Measurements from ENCODE around the gene PARD3. TPM values are rescaled to one million over a fixed set of nuclear protein-coding genes. Genes with fewer than 3 reads are reported as not detected.

The PARD3 gene
- total RNA-seq, 2 donors from 2014 or later = 32.0 to 61.9 TPM

DNA sequence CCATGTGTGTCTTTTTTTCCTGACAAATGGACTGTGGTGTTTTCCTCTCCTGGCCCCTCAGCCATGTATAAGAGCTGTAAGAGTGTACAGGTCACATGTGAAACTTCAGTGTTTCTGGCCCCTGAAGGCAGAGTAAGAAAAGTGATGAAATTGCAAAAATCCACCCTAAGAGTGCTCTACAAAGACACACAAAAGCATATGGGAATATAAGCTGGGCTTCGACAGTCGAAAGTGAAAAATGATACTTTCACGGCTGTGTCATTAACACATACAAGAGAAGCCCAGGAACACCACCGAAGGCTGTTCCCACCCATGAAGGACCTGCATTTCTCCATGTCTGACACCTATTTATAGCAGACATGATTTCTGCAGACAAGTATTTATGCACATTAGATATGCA, 192.2 kb downstream of the PARD3 start:
- Histone ChIP-seq H3K36me3 (no peaks in the 10 kb centered on the region), H3K27me3 (replicated peaks; ENCODE audit: insufficient read depth) (no peaks in the 10 kb centered on the region), H3K4me1 (replicated peaks) (peaks cover 1% of the 10 kb centered on the region), H3K4me3 (no peak overlapping the region), H3K27ac (no peak overlapping the region), H3K9me3 (no peaks in the 10 kb centered on the region)
- TF ChIP-seq POLR2AphosphoS5 (IDR thresholded peaks at IDR 0.05) = no peak
- WGBS = 96% methylated on average over 4 of the region's 4 CpGs
- intact Hi-C loops (cut with DNase I) = no loop called here
- DNase-seq (ENCODE audit: low spot score) = no peak

DNA sequence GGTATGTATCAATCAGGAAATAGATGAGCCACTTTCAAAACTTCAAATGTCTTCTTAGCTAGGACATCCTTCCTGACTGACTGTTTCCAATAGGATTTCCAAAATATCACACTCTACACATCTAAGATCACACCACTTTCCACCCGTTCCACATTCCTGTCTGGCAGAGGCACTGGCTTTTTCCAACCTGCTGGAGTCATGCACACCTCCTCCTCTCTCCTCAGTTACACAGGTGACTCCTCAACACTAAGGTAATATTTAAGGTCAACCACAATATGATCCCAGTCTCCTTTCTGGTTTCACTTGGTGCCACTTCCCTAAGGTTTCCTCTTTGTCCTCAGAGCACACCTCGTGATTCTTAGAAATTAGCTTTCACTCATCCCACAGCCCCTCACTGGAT, 196.5 kb downstream of the PARD3 start:
- H3K9me3 ChIP-seq = no peaks in the 10 kb centered on the region
- H3K36me3 ChIP-seq = no peaks in the 10 kb centered on the region
- WGBS = 89% methylated on average over 2 of the region's 2 CpGs
- intact Hi-C loops (cut with DNase I) = no loop called here
- TF ChIP-seq POLR2AphosphoS5 (IDR thresholded peaks at IDR 0.05) = no peak
- TF ChIP-seq POLR2A (IDR thresholded peaks at IDR 0.05) = no peak
- no peak overlapping the region for H3K4me3 ChIP-seq
- no peaks in the 10 kb centered on the region for H3K4me1 ChIP-seq (replicated peaks)
- no peaks in the 10 kb centered on the region for H3K27me3 ChIP-seq (replicated peaks; ENCODE audit: insufficient read depth)
- no peak for DNase-seq (ENCODE audit: low spot score)
- H3K27ac ChIP-seq = no peak overlapping the region

DNA sequence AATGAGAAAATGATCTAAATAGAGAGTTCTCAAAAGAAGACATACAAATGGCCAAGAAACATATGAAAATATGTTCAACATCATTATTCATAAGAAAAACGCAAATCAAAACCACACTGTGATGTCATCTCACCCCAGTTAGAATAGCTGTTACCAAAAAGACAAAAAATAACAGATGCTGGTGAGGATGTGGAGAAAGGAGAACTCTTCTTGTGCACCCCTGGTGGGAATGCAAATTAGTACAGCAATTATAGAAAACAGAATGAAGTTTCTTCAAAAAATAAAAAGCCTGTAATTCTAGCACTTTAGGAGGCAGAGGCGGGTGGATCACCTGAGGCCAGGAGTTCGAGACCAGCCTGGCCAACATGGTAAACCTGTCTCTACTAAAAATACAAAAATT, 199.3 kb downstream of the PARD3 start:
- TF ChIP-seq POLR2A (IDR thresholded peaks at IDR 0.05) (no peak), POLR2AphosphoS5 (IDR thresholded peaks at IDR 0.05) (no peak)
- TF ChIP-seq, protein P1, sequence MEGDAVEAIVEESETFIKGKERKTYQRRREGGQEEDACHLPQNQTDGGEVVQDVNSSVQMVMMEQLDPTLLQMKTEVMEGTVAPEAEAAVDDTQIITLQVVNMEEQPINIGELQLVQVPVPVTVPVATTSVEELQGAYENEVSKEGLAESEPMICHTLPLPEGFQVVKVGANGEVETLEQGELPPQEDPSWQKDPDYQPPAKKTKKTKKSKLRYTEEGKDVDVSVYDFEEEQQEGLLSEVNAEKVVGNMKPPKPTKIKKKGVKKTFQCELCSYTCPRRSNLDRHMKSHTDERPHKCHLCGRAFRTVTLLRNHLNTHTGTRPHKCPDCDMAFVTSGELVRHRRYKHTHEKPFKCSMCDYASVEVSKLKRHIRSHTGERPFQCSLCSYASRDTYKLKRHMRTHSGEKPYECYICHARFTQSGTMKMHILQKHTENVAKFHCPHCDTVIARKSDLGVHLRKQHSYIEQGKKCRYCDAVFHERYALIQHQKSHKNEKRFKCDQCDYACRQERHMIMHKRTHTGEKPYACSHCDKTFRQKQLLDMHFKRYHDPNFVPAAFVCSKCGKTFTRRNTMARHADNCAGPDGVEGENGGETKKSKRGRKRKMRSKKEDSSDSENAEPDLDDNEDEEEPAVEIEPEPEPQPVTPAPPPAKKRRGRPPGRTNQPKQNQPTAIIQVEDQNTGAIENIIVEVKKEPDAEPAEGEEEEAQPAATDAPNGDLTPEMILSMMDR (IDR thresholded peaks at IDR 0.05) = no peak
- Histone ChIP-seq H3K27me3 (replicated peaks; ENCODE audit: insufficient read depth) (no peaks in the 10 kb centered on the region), H3K4me1 (replicated peaks) (no peaks in the 10 kb centered on the region), H3K36me3 (no peaks in the 10 kb centered on the region), H3K27ac (no peak overlapping the region), H3K9me3 (no peaks in the 10 kb centered on the region), H3K4me3 (no peak overlapping the region)
- intact Hi-C loops (cut with DNase I) = no loop called here
- WGBS = 97% methylated on average over 3 of the region's 3 CpGs
- DNase-seq (ENCODE audit: low spot score) = no peak

DNA sequence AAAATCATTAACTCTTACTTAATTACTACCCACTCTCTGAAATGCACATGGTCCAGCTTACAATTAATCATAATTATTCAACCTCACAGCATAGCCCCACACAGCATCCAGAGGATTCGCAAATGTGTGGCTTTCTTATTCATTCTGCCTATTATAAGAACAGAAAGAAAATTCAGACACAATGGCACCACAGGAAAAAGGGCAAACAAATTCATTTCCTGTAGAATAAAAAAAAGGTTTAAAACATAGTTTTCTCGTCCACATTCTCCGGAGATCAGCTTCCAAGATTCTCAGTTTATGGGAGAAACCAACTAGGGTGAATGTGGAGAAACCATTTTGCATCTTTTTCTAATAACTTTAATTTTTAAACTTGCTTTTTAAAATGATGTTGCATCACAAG, 201.6 kb downstream of the PARD3 start:
- Histone ChIP-seq H3K36me3 (no peaks in the 10 kb centered on the region), H3K4me1 (replicated peaks) (no peaks in the 10 kb centered on the region), H3K27me3 (replicated peaks; ENCODE audit: insufficient read depth) (no peaks in the 10 kb centered on the region), H3K9me3 (no peaks in the 10 kb centered on the region), H3K4me3 (no peak overlapping the region), H3K27ac (no peak overlapping the region)
- no peak for TF ChIP-seq POLR2AphosphoS5 (IDR thresholded peaks at IDR 0.05)
- TF ChIP-seq, protein P1 (IDR thresholded peaks at IDR 0.05) = no peak
- no peak for TF ChIP-seq POLR2A (IDR thresholded peaks at IDR 0.05)
- DNase-seq (ENCODE audit: low spot score) = no peak
- 88% methylated on average over 3 of the region's 3 CpGs for WGBS
- intact Hi-C loops (cut with DNase I) = no loop called here

DNA sequence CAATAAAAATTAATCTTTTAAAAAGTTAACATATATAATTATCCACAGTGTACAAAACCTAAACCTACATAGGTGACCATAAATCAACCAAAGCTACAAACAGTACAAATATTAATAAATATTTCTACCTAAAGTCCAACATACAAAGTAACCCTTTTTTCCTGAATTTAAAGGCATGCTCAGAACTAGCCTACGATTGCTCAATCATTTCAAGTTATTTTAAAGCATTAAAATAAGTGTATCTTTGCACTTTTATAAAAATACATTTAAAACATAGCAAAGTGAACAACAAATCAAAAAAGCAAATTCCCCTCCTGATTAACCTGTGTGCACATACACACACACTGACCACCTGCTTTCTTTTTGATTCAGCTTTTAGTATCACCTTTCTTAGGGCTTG, 202.2 kb downstream of the PARD3 start:
- Histone ChIP-seq H3K4me1 (replicated peaks) (no peaks in the 10 kb centered on the region), H3K4me3 (no peak overlapping the region), H3K9me3 (no peaks in the 10 kb centered on the region), H3K36me3 (no peaks in the 10 kb centered on the region), H3K27ac (no peak overlapping the region), H3K27me3 (replicated peaks; ENCODE audit: insufficient read depth) (no peaks in the 10 kb centered on the region)
- 93% methylated on average over 1 of the region's 1 CpG for WGBS
- DNase-seq (ENCODE audit: low spot score) = no peak
- TF ChIP-seq POLR2AphosphoS5 (IDR thresholded peaks at IDR 0.05) (no peak), POLR2A (IDR thresholded peaks at IDR 0.05) (no peak)
- TF ChIP-seq, protein P1 (IDR thresholded peaks at IDR 0.05) = no peak
- intact Hi-C loops (cut with DNase I) = no loop called here

DNA sequence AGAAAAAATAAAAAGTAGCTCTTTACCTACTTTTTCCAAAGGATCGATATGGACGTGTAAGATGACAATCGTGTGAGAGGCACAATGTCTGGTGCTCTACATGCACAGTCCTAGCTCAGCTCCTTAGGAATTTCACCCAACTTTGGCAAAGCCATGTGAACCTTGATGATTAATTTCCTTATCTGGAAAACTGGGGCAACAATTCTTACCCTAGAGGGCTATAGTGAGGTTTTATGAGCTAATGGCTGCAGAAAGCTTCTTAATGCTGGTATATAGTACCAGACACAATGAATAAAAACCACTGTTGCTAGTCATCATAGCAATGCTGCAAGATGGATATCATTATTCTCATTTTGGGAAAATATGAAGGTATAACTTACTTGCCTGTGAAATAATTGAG, 202.7 kb downstream of the PARD3 start:
- Histone ChIP-seq H3K4me3 (no peak overlapping the region), H3K36me3 (no peaks in the 10 kb centered on the region), H3K27ac (no peak overlapping the region), H3K27me3 (replicated peaks; ENCODE audit: insufficient read depth) (no peaks in the 10 kb centered on the region), H3K9me3 (no peaks in the 10 kb centered on the region), H3K4me1 (replicated peaks) (no peaks in the 10 kb centered on the region)
- intact Hi-C loops (cut with DNase I) = no loop called here
- no peak for DNase-seq (ENCODE audit: low spot score)
- TF ChIP-seq, protein P1 (IDR thresholded peaks at IDR 0.05) = no peak
- TF ChIP-seq POLR2A (IDR thresholded peaks at IDR 0.05) = no peak
- no peak for TF ChIP-seq POLR2AphosphoS5 (IDR thresholded peaks at IDR 0.05)
- 95% methylated on average over 3 of the region's 3 CpGs for WGBS
